HG03558 (cell line): ENCODE measurements around the gene RAPGEFL1.
"Not testable (repeated sequence)": the region's sequence is repeated elsewhere in the genome, so short reads cannot be mapped to it uniquely, and the experiment has no call there.

Experiments
- ATAC-seq: cut with Tn5 transposase; IDR thresholded peaks from one replicate; pipeline ENCODE4 v1.9.1; 2021; ENCODE audit warnings: moderate number of reproducible peaks; ENCODE audit not compliant: unreplicated experiment; ENCODE audit errors: extremely low read depth

Gene RAPGEFL1, protein sequence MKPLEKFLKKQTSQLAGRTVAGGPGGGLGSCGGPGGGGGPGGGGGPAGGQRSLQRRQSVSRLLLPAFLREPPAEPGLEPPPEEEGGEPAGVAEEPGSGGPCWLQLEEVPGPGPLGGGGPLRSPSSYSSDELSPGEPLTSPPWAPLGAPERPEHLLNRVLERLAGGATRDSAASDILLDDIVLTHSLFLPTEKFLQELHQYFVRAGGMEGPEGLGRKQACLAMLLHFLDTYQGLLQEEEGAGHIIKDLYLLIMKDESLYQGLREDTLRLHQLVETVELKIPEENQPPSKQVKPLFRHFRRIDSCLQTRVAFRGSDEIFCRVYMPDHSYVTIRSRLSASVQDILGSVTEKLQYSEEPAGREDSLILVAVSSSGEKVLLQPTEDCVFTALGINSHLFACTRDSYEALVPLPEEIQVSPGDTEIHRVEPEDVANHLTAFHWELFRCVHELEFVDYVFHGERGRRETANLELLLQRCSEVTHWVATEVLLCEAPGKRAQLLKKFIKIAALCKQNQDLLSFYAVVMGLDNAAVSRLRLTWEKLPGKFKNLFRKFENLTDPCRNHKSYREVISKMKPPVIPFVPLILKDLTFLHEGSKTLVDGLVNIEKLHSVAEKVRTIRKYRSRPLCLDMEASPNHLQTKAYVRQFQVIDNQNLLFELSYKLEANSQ

DNA sequence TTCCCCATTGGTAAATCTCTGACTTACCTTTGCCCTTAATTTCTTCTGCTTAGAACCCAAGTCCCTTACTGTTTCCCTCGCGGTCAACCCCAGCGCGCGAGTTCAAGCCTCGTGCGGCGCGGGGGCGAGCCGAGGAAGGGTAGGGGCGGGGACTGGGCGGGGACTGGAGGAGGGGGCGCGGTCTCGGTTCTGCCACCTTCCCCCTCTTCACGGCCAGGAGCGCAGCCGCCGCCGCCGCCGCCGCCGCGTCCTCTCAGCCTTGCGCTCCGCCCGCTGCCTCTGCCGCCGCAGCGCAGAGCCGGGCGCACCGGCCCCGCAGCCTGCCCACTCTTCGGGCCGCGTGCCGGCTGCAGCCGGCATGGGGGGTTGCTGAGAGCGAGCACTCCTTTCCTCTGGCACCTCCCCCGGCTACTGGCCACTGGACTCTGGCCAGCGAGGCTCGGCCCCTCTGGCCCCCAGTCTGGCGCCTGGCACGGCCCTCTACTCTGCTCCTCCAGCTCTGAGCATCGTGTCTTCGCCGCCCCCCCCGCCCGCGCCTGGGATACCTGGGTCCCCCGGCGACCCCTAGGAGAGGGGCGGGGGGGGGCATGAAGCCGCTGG lies at the start of gene RAPGEFL1:
Gene RAPGEFL1, plus strand, starts transcription at position 196 of the 600 bp plus-strand sequence. Its CDS starts 392 bp downstream, at position 588.
- no peak for ATAC-seq

DNA sequence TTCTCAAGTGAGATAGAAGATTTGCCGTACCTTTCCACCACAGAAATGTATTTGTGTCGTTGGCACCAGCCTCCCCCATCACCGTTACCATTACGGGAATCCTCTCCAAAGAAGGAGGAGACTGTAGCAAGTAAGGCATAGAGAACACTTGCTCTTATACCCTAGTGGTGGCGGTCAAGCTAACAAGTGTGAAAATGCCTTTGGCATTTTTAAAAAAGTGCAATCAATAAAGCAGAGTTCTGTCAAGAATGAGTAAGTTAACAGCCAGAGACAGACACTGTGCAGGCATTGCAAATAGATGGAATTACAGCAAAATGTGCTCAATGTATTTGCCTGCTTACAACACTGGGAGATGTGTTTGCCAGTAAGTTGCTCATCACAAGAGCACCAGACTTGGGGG lies 47.8 kb upstream of the RAPGEFL1 start:
- no peak for ATAC-seq

DNA sequence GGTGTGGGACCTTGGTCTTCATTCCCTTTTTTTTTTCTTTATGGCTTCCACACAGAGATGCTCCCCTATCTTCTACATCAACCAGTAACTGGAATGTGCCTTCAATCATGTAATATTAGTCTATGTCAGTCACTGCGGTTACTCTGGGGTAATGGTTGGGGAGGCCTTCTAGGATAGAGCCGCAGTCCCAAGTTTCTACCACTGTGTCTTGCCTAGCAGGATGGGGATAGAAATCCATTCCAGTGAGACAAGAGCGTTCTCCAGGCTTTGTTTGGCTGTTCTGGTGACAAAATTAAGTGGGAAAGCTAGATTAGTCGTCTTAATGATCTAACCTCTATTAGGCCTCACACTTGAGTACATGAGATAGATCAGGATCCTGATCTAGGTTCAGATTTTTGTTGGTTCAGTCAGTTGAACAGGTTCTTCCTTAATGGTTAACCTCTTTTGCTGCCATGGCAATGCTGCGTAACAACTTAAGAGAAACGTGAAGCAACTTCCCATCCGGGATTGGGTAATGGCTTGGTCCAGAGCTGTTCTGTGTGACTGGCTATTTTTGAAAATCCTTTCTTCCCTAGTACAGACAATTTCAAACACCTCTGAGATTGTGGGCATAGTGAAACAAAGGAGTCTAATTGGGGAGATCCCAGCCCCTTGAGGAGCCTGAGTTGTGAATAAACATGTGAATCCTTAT lies 46.8 kb upstream of the RAPGEFL1 start:
- ATAC-seq, result no peak

DNA sequence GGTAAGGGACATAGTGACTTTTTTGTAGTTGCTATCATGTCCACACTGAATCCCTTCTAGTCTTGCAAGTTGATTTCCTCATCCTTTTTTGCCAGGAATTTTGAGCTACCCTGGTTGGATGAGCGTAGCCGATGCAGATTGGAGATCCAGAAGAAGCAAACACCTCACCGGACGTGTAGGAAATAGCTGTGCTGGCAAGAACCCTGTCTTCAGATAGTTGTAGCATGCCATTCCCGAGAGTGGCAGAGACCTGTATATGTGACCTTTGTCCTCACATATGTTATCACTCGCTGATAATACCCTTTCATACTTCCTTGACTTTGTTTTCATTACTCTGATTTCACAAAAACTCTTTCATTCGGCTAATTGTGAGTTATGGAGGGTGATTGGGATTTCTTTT lies 43.1 kb upstream of the RAPGEFL1 start:
- no peak for ATAC-seq

DNA sequence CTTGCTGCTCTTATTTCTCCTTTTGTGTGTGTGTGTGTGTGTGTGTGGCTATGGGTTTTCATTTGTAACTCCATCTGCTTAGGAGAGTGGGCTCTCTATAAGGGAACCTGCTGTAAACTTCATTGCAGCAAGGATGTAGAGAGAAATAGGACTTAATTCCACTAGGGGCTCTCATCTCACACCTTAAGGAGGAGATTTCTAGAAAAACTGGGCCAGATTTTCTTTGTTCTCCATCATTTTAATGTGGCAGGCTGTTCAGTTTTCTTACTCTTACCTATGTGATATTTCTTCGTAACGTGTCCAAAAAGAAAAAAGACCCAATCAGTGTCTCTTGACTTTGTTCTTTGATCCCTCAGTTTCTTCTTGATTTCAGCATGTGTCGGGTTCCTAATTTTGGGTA lies 41.5 kb upstream of the RAPGEFL1 start:
- ATAC-seq, result no peak

DNA sequence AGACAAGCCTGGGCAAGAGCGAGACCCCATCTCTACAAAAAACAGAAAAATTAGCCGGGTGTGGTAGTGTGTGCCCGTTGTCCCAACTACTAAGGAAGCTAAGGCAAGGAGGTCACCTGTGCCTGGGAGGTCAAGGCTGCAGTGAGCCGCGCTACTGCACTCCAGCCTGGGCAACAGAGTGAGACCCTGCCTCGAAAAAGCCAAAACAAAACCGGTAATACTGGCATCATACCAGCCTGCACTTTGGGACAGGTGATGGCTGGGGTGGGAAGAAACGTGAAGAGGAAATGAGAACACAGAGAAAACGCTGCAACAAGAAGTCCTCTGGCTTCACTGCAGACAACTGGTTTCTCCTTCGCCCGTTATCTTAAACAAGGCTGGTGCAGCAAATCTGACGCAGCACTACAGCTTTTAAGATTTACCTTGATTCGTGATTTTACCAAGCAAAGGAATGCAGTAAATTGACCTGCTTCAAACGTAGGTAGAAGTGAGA lies 37.7 kb upstream of the RAPGEFL1 start:
- ATAC-seq, result no peak

DNA sequence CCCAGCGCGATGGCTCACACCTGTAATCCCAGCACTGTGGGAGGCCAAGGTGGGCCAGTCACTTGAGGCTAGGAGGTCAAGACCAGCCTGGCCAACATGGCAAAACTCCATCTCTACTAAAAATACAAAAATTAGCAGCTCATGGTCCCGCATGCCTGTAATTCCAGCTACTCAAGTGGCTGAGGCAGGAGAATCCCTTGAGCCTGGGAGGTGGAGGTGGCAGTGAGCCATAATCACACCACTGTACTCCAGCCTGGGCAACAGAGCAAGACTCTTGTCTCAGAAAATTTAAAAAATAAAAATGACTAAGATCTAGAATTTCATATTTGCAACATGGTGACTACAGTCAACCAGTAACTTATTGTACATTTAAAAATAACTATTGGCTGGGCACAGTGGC lies 34.1 kb upstream of the RAPGEFL1 start:
- ATAC-seq, result not testable (repeated sequence)

DNA sequence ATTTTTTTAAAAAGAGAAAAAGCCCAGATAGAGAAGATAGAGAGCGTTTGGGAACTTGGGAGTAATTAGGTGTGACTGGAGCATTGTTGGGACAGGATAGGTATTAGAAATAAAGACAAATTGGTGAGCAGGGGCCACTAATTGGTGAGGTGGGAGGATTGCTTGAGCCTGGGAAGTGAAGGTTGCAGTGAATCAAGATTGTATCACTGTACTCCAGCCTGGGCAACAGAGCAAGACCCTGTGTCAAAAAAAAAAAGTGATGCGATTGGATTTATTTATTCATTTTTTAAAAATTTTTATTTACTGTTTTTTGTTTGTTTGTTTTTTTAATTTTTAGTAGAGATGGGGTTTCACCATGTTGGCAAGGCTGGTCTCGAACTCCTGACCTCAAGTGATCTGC lies 31.8 kb upstream of the RAPGEFL1 start:
- ATAC-seq, result no peak

DNA sequence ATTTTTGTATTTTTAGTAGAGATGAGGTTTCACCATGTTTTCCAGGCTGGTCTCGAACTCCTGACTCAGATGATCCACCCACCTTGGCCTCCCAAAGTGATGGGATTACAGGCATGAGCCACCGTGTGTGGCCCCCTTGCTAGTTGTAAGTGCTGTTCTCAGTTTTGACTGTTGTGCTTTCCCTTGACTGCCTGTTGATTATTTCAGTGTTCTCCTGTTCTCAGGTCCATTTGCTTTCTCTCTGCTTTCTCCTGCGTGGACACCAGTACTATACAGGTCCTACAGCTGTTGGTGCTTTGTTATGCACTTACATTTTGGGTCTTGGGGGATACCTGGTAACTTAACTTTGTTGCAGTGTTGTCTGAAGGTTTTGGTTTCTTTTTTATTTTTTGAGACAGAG lies 28.7 kb upstream of the RAPGEFL1 start:
- no peak for ATAC-seq

DNA sequence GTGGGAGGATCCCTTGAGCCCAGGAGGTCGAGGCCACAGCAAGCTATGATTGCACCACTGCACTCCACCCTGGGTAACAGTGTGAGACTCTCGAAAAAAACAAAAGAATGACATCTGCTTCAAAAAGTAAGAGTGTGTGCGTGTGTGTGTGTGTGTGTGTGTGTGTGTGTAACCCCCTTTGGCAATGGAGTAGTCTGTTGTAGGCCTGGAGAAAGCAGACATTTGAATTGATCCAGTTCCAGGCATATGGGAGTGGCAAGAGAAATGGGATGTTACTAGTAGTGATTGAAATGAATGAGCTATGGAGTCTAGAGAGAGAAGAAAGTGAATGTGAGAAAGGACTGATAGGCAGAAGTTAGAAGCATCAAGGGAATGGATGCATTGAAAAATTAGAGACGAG lies 27.0 kb upstream of the RAPGEFL1 start:
- no peak for ATAC-seq

DNA sequence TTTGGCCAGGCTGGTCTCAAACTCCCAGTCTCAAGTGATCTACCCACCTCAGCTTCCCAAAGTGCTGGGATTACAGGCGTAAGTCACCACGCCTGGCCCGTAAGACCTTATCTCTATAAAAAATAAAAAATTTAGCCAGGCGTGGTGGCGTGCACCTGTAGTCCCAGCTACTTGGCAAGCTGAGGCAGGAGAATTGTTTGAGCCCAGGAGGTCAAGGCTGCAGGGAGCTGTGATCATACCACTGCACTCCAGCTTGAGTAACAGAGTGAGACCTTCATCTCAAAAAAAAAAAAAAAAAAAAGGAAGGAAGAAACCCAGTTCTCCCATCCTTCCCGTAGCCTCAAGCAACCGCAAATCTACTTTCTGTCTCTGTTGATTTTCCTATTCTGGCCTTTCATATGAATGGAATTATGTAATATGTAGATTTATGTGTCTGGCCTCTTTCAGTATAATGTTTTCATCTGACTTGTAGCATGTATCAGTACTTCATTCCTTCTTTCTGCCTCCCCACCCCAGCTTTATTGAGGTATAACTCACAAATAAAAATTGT lies 25.8 kb upstream of the RAPGEFL1 start:
- no peak for ATAC-seq

DNA sequence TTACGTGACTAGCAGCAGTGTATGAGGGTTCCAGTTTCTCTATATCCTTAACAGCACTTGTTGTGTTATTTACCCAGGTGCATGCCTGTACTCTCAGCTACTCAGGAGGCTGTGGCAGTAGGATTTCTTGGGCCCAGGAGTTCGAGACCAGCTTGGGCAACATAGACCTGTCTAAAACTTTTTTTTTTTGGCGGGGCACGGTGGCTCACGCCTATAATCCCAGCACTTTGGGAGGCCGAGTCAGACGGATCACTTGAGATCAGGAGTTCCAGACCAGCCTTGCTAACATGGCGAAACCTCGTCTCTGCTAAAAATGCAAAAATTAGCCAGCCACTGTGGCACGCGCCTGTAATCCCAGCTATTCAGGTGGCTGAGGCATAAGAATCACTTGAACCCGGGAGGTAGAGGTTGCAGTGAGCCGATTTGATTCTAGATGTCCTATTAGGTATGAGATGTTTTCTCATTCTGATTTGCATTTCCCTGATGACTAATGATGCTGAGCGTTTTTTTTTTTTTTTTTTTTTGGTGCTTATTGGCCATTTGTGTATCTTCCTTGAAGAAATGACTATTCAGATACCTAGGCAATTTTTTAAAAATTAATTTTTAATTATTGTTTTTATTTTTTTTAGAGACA lies 23.6 kb upstream of the RAPGEFL1 start:
- no peak for ATAC-seq

DNA sequence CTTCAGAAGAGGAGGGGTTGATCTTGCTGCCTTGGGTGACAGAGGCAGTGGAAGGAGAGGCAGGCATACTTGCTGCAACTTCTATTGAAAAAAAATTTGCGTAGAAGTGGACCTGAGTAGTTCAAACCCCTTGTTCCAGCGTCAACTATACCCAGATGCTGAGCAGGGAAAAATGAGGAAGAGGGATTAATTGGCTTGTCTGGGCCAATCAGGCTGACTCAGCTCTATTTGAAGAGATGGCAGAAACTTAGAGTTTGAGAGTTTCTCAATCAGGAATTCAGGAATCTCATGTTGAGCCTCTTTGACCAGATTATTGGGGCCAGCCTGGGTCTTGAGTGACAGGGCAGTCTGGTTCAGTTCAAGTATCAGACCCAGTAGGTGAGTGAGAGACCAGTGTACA lies 19.3 kb upstream of the RAPGEFL1 start:
- no peak for ATAC-seq

DNA sequence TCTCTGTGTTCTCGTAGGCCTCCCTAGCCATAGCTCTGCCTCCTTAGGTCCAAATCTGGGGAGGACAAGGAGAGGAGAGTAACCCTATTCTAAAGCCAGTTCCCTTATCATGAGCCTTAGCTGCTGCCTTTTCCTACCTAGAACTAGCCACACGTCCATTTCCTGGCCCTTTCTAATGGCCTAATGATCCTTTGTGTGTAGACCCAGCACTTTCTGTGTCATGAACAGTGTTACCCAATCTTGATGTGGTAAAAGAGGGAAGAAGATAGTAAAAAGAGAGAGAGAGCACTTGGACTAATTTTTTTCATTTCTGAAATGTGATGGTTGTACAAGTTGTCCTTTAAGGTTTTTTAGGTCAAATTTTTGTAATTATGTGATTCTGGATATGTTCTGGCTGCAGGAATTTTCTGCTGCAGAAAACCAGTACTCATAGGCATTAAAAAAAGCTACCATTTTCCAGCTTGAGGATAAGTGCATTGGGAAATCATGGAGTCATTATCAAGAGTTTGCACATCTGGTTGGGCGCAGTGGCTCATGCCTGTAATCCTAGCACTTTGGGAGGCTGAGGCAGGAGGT lies 18.7 kb upstream of the RAPGEFL1 start:
- ATAC-seq, result no peak

DNA sequence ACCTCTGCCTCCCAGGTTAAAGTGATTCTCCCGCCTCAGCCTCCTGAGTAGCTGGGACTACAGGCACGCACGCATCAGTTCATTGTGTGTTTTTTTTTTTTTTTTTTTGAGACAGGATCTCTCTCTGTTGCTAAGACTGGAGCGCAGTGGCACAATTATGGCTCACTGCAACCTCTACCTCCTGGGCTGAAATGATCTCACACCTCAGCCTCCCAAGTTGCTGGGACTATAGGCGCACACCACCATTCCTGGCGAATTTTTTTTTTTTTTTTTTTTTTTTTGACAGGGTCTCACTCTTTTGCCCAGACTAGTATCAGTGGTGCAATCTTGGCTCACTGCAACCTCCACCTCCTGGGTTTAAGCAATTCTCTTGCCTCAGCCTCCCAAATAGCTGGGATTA lies 17.8 kb upstream of the RAPGEFL1 start:
- no peak for ATAC-seq

DNA sequence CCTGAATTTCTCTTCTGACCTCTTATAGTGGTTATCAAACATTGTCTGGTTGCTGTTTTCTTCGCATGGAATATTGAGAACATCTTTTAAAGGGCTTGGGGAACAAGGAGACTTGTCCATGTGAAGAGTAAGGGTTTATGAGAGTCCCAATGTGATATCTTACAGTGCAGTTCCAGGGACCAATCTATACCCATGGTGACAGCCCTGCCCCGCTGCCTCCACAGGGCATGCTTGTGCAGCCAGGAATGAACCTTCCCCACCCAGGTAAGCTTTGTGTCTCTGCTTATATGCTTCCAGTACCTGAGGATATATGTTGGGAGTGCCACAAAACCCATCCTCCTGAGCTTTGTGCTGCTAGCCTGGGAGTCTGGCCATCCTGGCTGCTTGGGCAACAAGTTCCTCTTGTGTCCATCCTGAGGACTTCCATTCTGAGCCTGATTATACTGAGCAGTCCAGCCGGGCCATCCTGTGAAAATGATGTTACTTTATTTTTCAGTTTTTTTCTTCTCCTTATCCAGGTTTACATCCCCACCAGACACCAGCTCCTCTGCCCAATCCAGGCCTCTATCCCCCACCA lies 9.5 kb upstream of the RAPGEFL1 start:
- no peak for ATAC-seq

DNA sequence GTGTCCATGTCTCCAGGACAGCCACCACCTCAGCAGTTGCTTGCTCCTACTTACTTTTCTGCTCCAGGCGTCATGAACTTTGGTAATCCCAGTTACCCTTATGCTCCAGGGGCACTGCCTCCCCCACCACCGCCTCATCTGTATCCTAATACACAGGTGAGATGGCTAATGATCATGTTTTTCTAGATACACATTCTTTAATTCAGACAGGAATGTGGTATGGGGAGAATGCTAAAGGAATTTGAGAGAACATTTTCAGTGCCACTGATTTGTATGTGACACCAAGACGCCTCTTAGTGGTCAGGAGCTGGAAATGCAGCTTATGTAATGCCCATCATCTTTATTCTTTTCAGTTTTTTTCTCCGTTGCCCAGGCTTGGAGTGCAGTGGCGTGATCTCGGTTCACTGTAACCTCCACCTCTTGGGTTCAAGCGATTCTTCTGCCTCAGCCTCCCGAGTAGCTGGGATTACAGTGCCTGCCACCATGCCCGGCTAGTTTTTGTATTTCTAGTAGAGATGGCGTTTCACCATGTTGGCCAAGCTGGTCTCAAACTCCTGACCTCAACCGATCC lies 8.9 kb upstream of the RAPGEFL1 start:
- no peak for ATAC-seq

DNA sequence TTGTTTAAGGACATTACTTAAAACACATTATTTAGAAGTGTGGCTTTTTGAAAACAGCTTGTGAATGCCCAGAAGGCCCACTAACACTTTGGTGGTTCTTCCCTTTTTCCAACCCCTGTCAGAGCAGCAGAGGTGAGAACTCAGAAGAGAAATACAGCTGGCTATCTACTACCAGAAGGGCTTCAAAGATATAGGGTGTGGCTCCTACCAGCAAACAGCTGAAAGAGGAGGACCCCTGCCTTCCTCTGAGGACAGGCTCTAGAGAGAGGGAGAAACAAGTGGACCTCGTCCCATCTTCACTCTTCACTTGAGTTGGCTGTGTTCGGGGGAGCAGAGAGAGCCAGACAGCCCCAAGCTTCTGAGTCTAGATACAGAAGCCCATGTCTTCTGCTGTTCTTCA lies 6.9 kb upstream of the RAPGEFL1 start:
- ATAC-seq, result no peak

DNA sequence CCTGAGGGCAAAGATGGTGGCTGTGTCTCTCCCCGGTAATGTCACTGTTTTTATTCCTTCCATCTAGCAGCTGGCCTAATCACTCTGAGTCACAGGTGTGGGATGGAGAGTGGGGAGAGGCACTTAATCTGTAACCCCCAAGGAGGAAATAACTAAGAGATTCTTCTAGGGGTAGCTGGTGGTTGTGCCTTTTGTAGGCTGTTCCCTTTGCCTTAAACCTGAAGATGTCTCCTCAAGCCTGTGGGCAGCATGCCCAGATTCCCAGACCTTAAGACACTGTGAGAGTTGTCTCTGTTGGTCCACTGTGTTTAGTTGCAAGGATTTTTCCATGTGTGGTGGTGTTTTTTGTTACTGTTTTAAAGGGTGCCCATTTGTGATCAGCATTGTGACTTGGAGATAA lies 5.5 kb upstream of the RAPGEFL1 start:
- no peak for ATAC-seq
